WTC11 (cell line): ENCODE results near the gene HORMAD1.
"Not testable (repeated sequence)": the region's sequence is repeated elsewhere in the genome, so short reads cannot be mapped to it uniquely, and the experiment has no call there.

ENCODE experiments used
- CREB1 ChIP-seq: sonication (generic); formaldehyde crosslinking; IDR thresholded peaks from 2 replicates; pipeline ENCODE4 v1.8.0; 2023; ENCODE audit warnings: mild to moderate bottlenecking, missing genetic modification reagents
- CTCF ChIP-seq: fragments of 200-600 bp; IDR thresholded peaks from 2 replicates; pipeline ENCODE4 v1.8.0; 2022; ENCODE audit warnings: antibody characterized with exemption
- ETV6 ChIP-seq: sonication (generic); formaldehyde crosslinking; IDR thresholded peaks from 2 replicates; pipeline ENCODE4 v1.8.1; 2022; ENCODE audit warnings: mild to moderate bottlenecking, missing genetic modification reagents
- MAX ChIP-seq: sonication (generic); formaldehyde crosslinking; IDR thresholded peaks from 2 replicates; pipeline ENCODE4 v1.8.0; 2022; ENCODE audit warnings: mild to moderate bottlenecking, missing genetic modification reagents
- TP53 ChIP-seq: sonication (generic); formaldehyde crosslinking; IDR thresholded peaks from 2 replicates; pipeline ENCODE4 v1.8.1; 2023; ENCODE audit warnings: mild to moderate bottlenecking, missing genetic modification reagents

GRCh38 chr1:150654635-150655034 lies 66.1 kb downstream of the HORMAD1 start:
- TF ChIP-seq MAX (CRISPR knock-in tag); CREB1 (CRISPR knock-in tag); CTCF; TP53; ETV6: not testable (repeated sequence)
